GM13977 (cell line): Measurements from ENCODE around the gene CTDNEP1.

Source experiments
- DNase-seq: peaks from one replicate; pipeline ENCODE4 v3.0.0; 2012; ENCODE audit warnings: low spot score
- CTCF ChIP-seq: IDR thresholded peaks from 2 replicates; pipeline ENCODE4 v1.5.1; 2012; ENCODE audit warnings: mild to moderate bottlenecking, control low read depth; ENCODE audit not compliant: insufficient read depth; ENCODE audit errors: extremely low read depth, missing control alignments
- in situ Hi-C: fragments of 300-500 bp; cut with MboI; formaldehyde crosslinking; loops from one replicate; pipeline ENCODE4 v1.12.0; 2022; ENCODE audit warnings: low sequenced_read_pairs, low pct_unique_long_range_greater_than_20kb, mixed read lengths, inconsistent platforms; ENCODE audit not compliant: unreplicated experiment

The CTDNEP1 gene

GRCh38 chr17:7251661-7252175 lies at the start of gene CTDNEP1:
Gene CTDNEP1 (minus strand): TSS chr17:7251734. CDS start chr17:7251296, 438 bp downstream.
- in situ Hi-C loops: no loop called here
- TF ChIP-seq CTCF: no peak
- peak; percentile 99 for DNase-seq

- TF ChIP-seq CTCF: peak; percentile 94
- in situ Hi-C loops: loop anchor here (10.0 kb wide), 1 partner anchor 242 kb away; no protein-coding TSS in a partner anchor
- peak; percentile 89 for DNase-seq
Observed at GRCh38 chr17:7296189-7296861, 44.8 kb upstream of the CTDNEP1 start.

- in situ Hi-C loops: loop anchor here (10.0 kb wide), 1 partner anchor 241 kb away; no protein-coding TSS in a partner anchor
- no peak for TF ChIP-seq CTCF
- peak; percentile 32 for DNase-seq
Observed at GRCh38 chr17:7295230-7296180, 44.0 kb upstream of the CTDNEP1 start.

GRCh38 chr17:7294614-7295153 lies 43.1 kb upstream of the CTDNEP1 start, which contains the start of gene YBX2:
Gene YBX2 (minus strand): TSS chr17:7294639. CDS start chr17:7294500, 139 bp downstream.
- in situ Hi-C loops: loop anchor here (10.0 kb wide), 1 partner anchor 240 kb away; no protein-coding TSS in a partner anchor
- DNase-seq: peak; percentile 95
- no peak for TF ChIP-seq CTCF

GRCh38 chr17:7293816-7294613 lies 42.5 kb upstream of the CTDNEP1 start:
- TF ChIP-seq CTCF: no peak
- DNase-seq: peak; percentile 44
- in situ Hi-C loops: loop anchor here (10.0 kb wide), 1 partner anchor 239 kb away; no protein-coding TSS in a partner anchor
